HG03432 (cell line): ENCODE measurements around the gene KCNMA1.

Source experiments
- ATAC-seq: cut with Tn5 transposase; IDR thresholded peaks from one replicate; pipeline ENCODE4 v1.9.1; 2021; ENCODE audit warnings: mild to moderate bottlenecking, moderate library complexity; ENCODE audit not compliant: unreplicated experiment

KCNMA1 gene

DNA sequence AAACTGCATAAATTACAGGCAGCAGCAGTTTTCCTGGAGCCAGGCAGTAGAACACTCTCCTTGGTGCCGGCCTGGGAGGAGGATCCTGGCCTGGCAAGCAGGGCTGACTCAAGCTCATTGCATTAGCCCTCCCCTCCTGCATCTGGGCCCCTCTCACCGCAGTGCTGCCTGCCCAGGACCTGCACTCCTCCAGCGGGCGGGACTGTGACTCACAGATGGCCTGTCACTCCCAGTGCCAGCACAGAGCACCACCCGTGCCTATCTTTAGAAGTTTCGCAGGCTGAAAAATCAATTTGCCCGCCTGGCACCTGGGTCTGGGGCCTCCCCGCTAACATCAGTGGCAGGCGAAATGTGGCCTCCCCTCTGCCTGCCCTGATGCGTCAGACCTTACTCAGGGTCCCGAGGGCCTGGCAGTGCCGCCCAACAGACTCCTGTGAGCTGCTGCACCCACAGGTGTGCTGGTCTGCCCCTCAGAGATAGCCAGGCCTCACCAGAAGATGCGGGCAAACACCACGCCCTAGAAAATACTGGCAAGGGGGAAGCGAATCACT, 123.8 kb downstream of the KCNMA1 start:
- no peak for ATAC-seq

DNA sequence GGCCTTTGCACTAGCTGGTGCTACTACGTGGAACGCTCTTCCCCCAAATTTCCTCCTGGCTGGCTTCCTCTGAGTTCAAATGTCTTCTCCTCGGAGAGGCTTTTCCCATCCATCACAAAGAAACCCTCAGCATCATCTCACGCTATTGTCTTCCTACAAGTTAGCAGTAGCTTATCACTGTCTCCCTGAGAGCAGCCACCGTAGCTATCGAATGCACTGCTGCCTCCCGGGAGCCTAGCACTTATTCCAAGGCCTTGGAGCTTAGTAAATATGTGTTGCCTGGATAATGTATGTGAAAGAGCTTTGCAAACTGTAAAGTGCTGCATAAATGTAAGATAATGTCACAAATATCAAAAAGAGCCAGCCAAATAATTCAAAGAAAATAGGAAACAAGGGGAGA, 124.4 kb downstream of the KCNMA1 start:
- no peak for ATAC-seq

DNA sequence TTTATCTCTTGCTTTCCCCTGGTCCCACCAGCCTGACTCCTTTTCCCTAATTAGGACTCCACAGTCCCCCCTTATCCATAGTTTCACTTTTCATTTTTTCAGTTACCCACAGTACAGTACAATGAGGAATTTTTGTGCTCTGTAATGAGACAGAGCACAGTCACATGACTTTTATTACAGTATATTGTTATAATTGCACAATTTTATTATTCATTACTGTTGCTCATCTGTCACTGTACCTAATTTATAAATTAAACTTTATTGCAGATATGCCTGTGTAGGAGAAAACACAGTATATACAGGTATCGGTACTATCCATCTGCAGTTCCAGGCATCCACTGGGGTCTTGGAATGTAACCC, 125.4 kb downstream of the KCNMA1 start:
- ATAC-seq, result no peak

DNA sequence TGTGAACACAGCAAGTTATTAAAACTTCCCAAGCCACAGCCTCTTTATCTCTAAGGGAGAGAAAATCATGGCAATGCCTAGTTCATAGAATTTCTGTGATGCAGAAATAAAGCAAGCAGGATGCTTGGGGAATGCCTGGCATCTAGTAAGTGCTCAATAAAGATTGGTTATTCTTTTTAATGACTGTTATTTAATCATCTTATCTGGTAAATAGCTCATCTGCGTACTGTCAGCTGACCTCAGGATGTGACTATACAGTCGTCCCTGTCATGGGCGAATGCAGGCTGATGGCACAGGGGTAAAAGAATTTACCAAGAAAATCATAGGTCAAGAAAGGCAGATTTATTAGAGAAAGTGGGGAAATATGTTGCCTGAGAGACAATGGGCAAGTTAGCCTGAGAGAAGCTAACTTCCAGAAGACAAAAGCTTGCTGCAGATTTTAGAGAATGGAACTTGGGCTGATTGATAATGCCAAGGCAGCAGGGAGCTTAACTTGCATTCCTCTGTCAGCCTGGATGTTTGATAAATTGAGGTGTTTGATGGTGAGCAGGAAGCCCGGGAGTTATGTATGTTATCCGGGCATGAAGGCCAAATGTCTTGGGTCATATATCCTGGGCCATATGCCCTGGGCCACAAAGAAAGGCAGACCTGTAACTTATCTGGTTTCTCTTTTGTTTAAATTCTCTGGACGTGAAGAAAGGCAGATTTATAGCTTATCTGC, 126.0 kb downstream of the KCNMA1 start:
- no peak for ATAC-seq

DNA sequence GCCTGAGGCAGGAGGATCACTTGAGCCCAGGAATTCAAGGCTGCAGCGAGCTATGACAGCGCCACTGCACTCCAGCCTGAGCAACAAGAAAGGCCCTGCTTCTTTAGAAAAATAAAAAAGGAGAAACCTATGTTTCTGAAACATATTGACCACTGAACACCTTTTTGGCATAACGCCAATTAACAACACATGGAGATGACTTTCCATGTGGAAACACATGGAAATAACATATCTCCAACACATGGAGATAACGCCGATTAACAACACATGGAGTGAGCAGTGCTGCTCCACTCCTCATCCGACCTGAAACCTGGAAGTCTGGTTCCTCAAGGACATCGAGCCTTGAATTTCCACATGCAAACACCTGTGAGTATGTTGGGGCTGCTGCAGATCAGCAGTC, 126.9 kb downstream of the KCNMA1 start:
- no peak for ATAC-seq

DNA sequence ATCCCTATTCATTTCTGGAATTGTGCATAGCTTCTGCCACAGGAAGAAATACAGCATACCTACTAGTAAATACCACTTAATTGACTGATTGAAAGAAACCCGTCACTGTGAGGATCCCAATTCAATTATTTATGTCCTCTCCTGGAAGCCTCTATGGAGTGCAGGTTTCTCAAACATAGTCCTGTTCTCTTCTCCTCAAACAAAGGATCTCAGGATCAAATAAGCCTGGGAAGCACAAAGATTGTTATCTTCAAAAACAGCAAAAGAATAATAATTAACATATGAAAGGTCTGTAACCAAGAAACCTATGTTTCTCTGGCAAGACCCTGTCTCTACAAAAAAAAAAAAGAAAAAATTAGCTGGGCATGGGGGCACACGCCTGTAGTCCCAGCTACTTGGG, 127.3 kb downstream of the KCNMA1 start:
- no peak for ATAC-seq

DNA sequence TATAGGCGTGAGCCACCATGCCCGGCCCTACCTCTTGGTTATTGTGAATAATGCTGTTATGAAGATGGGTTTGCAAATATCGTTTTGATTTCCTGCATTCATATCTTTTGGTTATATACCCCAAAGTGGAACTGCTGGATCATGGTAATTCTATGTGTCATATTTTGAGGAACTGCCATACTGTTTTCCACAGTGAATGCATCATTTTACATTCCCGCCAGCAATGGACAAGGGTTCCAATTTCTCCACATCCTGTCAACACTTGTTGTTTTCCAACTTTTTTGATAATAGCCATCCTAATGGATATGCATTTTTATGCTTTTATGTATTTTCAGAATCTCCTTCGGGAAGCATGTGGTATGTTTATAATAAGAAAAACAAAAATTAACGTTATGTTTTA, 128.2 kb downstream of the KCNMA1 start:
- no peak for ATAC-seq

DNA sequence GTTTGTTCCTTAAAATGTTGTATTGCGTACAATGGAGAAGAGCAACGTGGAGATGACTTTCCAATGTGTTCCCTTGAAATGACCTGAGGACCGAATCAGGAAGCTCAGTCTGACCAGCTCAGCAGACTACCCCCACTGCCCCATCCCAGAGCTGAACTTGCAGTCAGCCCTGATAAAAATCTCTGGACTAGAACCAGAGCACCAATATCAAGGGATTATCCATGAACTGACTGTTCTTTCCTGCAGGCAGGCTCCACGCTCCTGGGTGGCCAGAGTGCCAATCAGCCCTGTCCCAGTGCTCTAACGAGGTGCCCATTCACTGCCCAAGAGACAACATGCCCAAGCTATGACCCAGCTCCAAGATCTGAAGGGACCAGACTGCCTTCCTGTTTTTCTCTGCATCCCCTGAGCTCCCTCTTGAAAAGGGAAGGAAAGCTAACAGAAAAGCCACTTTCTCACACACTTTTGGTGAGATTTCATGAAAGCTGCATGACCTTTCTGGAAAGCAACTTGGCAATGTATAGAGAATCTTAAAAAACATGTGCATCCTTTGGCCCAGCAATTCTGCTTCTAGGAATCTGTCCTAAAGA, 130.2 kb downstream of the KCNMA1 start:
- no peak for ATAC-seq

DNA sequence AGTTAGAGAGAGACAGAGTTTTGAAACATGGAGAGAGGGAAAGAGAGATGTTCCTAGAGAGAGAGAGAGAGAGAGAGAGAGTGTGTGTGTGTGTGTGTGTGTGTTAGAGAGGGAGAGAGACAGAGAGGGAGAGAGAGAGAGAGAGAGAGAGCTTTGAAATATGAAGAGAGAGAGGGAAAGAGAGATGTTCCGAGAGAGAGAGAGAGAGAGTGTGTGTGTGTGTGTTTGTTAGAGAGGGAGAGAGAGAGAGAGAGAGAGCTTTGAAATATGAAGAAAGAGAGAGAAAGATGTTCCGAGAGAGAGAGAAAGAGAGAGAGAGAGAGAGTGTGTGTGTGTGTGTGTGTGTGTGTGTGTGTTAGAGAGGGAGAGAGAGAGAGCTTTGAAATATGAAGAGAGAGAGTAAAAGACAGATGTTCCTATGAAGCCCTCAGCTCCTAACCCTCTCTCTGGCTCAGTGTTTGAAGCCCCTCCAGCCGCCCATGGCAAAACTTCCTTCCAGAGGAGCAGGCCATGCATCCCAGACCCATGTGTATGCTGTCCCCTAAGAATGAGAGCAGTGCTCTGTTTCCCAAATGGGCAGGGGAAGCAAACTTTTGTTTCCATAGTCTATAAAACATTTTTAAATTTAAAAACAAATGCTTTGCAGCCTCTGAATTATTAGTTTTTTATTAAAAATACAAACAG, 130.9 kb downstream of the KCNMA1 start:
- no peak for ATAC-seq

DNA sequence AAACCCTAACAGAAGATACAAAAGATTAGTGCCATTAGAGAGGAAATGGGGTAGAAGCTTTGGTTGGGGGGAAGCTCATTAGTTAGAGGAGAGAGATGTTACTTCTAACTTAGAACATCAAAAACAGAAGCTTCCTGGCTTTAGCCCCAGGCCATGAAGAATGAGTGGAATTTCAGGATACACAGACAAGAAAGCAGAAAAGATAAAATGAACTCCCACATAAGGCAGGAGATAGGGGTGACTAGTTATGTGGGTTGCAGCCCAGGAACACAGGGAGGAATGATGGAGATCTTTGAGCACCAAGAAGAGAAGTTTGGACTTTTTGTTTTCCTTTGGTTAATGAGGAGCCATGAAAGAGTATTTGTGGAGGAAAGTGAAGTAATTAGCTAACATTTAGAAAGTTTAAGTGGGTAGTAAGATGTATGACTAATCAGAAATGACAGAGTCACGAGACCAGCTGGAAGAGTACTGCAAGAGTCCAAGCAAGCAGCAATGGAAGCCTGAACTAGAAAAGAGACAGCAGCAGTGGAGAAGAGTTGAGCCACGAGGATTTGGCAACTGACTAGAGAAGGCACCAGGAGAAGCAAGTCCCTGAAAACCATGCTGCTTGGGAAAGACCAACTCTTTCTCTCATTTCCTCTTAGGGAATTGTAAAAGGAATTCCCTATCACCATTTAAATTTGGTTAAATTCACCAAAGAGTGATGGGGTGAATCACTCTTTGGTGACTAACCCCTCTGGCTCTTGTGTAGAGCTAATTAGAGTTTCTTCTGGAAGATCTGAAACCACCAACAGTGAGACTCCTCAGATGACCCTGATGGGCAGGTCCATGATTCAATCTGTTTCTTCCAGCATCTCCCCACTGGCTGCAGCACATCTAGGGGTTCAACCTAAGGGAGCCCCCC, 131.9 kb downstream of the KCNMA1 start:
- ATAC-seq, result no peak

DNA sequence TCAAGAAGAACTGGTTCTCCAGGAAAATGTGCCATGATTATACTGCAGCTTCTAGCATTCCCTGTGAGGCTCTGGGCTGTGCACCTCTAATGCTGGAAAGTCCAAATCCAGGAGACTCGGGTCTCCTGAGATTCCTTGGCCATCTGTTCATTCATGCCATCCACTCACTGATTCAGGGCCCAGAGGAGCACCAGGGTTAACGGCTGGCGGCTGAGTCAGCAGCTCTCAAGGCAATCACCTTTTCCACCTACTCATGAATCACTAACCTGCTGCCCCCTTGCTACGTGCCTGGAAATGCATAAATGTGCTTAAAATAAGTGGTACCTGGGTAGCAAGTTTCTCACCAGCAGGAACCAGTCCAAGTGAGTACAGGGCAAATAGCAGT, 132.7 kb downstream of the KCNMA1 start:
- ATAC-seq, result no peak

DNA sequence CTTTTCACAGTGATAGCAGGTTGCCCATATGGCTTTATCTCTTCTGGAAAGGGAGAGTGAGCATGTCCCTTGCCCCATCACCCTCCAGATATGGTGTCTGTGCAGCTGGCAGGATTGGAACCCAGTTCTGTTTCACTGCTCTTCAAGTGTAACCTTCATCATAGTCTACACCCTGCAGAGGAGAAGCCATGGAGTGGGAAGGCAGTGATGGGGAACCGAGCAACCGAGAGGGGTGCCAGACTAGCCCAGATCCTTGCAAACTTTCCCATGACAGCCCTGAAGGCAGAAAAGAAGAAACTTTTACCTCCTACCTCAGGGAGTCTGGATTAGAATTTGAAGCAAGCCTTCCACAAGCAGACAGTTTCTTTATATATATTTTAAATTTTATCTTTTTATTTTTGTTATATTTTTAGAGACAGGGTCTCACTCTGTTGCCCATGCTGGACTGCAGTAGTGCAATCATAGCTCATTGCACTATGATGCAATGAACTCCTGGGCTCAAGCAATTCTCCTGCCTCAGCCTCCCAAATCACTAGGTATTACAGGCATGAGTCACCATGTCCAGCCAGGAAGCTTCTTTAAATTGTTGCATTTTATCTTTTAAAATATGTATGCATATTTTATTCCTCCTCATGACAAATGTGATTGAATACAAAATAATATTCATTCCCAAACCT, 133.3 kb downstream of the KCNMA1 start:
- ATAC-seq, result no peak

DNA sequence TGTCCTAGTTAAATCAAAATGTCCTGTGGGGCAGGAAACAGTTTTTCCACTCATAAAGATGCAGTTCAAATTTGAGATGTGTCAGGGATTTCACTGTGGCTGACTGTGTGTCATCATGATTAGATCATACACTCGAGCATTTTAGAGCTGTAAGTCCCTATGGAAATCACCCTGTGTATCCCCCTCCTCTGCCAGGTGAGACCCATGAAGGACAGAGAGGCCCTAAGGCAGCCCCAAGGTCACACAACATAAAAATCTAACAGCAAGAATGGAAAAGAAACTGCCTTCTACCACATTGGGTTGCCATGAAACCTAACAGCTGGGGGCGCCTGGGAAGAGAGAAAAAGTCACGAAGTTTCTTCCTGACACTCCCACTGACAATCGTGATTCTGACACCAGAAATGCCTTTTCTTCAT, 135.8 kb downstream of the KCNMA1 start:
- no peak for ATAC-seq

DNA sequence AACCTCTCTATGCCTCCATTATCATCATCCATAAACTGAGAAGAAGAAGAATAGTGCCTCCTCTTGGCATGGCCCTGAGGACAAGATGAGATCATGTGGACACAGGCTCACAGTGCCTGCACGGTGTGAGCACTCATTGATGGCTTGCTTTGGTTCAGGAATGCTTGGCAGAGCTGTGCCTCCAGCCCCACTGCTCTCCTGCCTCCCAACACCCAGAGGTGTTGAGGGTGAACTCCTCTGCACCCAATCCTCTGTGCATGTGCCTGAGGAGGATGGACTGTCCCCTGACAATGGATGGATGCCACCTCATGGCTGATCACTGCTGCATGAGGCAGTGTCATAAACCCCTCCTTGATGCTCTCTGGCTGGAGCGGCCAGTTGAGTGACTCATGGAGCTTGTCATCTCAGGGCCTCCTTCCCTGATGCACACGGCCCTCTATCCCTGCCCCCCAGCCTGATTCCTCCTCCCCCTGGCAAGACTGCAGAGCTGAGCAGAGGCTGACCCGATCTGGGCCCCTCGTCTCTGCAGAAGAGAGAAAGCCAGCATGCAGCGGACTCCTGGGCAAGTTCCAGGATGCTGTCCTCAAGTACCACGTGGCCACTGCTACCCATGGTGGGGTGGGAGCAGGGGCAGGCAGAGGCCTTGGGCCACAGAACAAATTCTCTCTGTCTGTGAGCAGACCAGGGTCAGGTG, 136.3 kb downstream of the KCNMA1 start:
- ATAC-seq, result peak; percentile 8

DNA sequence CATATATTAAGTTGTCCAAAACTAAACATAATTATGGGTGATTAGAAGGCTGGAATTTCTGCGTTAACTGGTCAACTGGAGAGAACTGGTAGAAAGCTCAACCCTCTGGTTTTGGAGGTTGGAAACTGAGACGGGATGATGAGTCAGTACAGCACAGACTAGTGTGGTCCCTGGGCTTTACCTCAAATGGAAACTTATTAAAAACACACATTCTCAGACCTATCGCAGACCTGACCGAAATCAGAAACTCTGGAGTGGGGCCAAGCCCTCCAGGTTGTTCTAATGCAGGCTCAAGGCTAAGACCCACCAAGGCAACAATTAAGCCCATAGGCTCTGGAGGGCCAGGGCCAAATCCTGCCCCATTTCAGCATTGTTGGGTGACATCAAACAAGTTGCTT, 136.9 kb downstream of the KCNMA1 start:
- peak; percentile 71 for ATAC-seq

DNA sequence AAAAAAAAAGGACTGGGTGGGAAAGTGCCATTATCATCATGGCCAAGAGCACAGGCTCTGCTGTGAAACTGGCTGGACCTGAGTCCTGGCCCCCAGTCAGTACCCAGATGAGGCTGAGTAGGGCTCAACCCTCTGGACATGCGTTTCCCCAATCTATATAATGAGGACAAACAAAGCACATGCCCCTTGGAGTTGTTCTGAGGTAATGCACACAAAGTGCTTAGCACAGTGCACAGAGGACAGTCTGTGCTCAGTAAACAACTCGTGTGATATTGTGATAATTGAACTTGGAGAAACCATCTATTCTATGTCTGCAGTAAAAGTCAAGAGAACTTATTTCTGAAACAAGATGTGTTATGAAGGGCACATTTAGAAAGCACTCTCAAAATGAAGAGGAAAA, 138.8 kb downstream of the KCNMA1 start:
- ATAC-seq, result no peak

DNA sequence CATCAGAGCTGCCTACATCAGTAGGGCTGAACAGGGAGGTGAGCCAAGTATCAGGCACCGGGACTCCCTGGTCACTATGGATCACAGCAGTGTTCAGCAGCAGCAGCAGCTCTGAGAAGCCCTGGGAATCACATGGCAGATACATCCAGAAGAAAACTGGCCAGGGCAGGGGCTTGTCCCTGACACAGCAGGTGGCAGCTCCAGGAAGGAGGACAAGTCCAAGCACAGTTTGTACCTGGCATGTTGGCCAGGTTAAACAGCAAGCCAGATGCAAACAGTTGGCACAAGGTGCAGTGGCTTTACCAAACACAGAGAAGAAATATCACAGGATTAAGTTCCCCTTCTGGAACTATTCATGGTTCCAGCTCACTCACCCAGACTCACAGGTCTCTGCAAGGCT, 139.4 kb downstream of the KCNMA1 start:
- no peak for ATAC-seq

DNA sequence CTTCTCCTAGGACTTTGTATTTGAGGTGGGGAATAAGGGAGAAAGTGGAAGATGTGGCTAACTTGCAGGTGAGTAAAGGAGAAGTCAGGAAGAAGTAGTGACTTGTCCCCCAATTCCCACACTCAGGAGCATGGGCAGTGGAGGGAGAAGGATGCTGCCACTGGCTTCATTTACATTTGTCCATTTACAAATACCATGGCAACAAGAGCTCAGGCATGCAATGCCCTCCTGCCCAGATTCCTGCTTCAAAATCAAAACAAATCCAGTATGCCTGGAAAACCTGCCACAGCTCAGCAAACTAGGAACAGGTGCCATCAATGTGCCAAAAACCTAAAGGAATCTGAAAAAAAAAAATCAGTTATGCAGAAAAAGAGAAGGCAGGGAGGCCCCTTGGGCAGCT, 139.9 kb downstream of the KCNMA1 start:
- no peak for ATAC-seq

DNA sequence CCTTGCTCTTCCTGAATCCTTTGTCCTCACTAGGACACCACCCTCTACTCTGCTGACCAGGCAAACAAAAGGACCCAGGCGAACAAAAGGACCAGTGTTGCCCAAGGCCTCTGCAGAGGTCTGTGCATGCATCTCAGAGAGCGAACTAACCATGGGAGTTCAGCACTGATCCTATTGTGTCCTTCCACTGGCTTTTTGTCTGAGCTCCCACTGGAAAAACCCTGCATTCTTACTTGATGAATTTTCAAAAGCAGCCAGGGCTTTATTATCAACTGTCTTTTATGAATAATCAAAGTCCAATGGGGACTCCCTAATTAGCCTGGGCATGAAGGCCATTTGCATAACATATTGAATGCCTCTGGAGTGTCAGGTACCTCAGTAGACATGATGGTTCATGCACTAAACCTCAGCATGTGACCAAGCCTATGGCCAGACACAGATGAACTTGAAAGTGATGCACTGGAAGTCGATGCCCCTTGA, 140.6 kb downstream of the KCNMA1 start:
- no peak for ATAC-seq
